DMS 273 treated with DMSO at 0.1 percent for 48 hours (cell line): ENCODE results near the gene ARHGAP26.
"Not testable (repeated sequence)": the region's sequence is repeated elsewhere in the genome, so short reads cannot be mapped to it uniquely, and the experiment has no call there.

Experiments used
- DNase-seq: peaks from one replicate; lab custom pipeline; 2025; lab: John Stamatoyannopoulos, UW

The ARHGAP26 gene

GRCh38 chr5:142904416-142904815 lies 134.2 kb downstream of the ARHGAP26 start:
- DNase-seq: no peak

GRCh38 chr5:142905348-142905747 lies 135.2 kb downstream of the ARHGAP26 start:
- no peak for DNase-seq

DNA sequence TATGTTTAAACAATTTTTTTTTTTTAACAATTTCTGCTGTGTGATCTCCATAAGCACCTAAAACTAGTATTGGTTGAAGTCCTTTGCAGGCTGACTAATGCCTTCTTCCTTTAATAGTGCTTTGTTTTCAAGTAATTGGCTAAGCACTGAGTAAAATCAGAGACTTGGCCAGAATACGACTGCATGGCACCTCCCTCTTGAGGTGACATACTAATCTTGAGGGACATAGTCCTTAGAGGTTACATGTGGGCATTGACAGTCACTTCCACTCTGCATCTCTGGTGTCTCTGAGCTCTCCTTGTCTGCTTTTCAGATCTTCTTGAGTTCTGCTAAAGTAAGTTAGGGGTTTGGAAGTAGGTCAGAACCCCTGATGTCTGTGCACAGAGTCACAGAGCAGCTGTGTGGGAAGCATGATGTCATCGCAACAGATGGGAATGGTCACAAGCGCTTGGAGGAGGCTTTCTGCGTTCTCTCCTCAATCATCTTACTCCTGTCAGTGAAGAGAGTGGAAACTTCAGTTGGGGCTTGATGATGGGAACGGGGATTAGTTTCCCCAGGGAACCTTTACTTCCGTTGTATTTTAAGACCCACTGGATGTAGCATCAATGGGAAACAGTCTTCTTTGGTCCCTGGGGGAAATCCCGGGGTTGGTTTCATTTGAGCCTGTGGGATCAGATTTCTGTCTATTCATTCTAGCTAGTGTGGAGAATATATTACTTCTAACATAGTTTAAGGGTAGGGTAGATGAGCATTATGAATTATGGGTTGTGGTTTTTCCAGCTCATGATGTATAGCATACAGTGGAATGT lies 136.9 kb downstream of the ARHGAP26 start:
- DNase-seq: peak; percentile 59

GRCh38 chr5:142908659-142909058 lies 138.5 kb downstream of the ARHGAP26 start:
- DNase-seq: no peak

- DNase-seq: no peak
These were observed 140.0 kb downstream of the ARHGAP26 start for GRCh38 chr5:142910128-142910527.

- DNase-seq: no peak
These were observed 141.0 kb downstream of the ARHGAP26 start for GRCh38 chr5:142911170-142911569.

DNA sequence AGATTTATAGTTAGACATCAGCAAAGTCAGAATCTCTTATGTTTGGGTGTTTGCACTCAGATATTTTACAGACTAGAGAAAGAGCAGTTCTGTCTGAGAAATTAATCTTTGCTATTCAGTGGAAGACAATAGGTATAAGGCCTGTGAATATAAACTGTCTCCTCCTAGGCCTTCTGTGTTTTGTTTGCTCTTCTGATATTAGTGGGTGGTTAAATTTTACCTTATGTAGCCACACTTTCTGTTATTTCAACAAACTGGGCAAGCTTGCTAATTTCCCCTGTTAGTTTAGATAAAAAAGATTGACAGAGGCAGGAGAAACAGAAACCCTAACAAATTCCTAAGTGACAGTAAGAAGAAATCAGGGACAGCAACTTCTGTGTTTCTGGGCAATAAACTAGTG lies 141.6 kb downstream of the ARHGAP26 start:
- DNase-seq: no peak

- DNase-seq: no peak
These were observed 143.7 kb downstream of the ARHGAP26 start for GRCh38 chr5:142913728-142914338.

- no peak for DNase-seq
These were observed 144.9 kb downstream of the ARHGAP26 start for GRCh38 chr5:142915038-142915437.

DNA sequence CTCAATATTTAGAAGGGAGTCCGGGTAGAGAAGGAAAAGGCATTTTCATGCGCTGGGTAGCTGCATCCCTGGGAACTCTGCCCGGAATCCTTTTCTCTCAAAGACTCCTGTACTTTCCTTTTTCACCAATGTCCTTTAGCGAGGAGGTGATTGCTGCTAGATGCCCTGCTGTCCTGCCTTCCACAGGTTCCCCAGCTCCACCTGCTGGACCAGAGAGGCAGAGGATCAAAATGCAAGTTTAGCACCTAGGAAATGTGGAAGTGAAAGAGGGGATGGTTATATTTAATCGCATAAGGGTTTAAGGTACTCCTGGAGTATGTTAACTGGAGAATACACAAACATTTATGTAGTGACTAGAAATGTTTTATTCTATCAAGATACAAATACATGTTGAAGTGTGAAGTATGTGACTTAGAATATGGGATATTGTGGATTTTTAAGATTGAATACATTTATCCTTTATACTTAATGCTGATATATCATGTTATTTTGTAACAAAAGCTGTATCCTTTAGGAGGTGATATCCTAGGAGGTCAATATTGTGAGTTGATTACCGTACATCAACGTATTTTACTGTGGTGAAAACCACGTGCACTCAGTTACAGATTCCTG lies 145.7 kb downstream of the ARHGAP26 start:
- no peak for DNase-seq

GRCh38 chr5:142918959-142919635 lies 148.9 kb downstream of the ARHGAP26 start:
- DNase-seq: no peak

DNA sequence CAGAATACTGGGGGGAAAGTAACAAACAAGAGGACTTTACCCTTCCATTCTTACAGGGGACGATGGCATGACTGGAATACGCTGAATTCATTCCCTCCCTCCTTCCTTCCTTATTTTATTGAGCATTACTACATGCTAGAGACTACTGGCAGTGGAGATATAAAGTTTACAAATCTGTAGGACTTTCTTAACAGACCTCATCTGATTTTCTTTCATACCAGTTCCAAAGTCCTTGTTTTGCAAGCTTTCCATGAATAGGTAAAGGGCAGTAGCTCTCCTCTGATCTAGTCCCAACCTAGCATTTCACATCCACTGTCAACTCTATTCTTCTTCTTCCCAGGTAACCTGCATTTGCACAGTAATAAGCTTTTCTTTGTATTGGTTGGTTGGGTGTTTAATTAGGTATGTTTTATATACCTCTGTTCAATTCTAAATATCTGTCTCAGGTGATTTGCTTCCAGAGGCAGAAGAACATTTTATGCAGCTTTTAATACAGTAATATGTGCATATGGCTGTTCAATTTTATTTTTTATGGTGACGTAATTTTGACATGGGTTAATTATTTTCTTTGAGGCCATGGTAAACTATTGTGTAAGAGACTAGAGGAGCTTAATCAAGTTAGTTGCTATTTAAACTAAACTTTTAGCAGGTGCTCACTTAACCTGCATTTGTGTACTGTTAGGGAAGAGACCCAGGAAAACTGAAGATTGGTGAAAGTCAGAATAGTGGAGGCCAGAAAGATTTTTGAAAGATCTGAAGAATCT lies 150.9 kb downstream of the ARHGAP26 start:
- DNase-seq: no peak

DNA sequence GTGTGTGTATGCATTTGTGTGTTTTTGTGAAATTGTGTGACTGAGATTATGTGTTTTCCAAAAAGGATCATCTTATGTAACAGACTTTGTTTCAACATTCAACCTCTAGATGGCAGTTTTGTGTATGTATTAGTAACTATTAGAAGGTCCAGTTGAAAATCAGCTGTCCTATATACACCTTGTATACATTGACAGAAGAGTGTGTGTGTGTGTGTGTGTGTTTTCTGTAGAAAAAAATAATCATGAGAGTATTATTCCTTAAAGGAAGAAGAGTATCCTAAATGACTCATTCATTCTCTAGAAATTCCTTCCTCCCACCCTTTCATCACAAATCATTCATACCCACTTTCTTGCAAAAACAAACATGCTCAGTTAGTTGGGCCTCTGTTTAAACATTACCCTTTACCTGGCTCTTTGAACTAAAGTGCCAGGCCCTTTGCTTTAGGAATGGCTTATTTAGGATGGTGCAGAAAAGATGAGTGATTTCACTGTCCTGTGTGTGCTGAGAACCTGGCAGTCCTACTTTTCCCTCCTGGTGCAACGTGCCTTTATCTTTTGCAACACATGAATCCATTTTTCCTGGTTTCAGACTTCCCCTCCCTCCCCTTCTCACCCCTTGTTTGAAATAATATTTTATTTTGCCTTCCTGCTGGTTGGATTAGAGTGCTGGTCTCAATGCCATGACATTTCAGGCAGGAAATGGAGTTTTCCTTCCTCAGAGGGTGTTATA lies 152.2 kb downstream of the ARHGAP26 start:
- peak; percentile 34 for DNase-seq

DNA sequence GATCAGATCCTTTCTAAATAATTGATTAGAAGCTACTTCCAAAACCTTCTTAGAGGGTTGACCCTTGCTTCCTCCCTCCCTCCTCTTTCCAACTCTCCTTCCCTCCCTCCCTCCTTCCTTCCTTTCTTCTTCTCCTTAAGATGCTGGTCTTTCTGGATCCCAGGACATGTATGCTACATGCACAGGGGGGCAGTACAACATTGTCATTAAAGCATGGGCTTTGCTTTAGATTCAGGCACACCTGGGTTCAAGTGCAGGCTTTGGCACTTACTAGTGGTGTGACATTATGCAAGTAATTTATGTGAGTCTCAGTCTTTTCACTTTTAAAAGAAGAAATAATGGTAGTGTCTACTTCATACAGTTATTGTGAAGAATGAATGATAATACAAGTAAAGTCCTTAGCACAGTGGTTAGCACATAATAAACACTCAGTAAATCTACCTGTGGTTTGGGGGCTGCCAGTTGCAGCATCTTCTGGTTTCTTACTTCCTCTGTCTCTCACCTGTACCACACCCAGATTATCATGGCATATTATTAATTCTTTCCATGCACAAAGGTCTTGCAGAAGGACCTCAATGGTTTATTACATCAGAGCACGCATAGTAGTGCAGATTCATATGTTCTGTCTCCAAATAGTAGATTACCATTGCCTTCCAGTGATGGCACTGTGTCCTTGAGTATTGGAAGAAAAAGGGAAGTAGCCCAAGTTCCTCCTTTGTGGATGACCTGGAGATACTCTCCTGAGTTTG lies 154.1 kb downstream of the ARHGAP26 start:
- DNase-seq: no peak

DNA sequence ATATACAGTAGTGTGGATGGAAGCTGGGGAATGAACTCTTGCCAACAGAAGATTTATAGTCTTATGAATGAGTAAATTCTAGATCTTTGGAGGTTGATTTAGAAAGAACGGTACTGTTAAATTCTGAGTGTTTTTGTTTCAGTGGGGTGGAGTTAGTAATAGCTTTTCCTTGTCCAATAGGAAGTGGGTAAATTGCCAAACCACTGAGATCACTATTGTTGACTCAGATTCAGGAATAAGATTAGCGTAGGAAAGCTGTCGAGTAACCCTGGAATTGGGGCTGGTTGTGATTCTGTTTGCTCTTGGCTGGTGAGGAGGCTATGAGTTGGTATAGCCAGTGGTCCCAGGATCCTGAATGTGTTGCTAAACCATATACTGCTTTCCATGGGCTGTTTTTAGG lies 155.6 kb downstream of the ARHGAP26 start:
- no peak for DNase-seq

GRCh38 chr5:142926549-142926948 lies 156.4 kb downstream of the ARHGAP26 start:
- no peak for DNase-seq

DNA sequence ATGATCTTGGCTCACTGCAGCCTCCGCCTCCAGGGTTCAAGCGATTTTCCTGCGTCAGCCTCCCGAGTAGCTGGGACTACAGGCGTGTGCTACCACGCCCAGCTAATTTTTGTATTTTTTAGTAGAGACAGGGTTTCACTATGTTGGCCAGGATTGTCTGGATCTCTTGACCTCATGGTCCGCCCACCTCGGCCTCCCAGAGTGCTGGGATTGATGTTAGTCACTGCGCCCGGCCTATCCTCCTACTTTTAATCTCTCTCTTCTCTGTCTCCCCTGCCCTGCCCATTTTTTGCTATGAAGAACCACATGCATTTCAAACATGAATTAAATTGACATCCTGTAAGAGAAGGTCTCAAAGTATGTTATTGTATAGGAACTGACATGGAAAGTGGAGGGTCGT lies 158.8 kb downstream of the ARHGAP26 start:
- DNase-seq: not testable (repeated sequence)

GRCh38 chr5:142929587-142929986 lies 159.4 kb downstream of the ARHGAP26 start:
- DNase-seq: no peak

GRCh38 chr5:142930395-142931110 lies 160.4 kb downstream of the ARHGAP26 start:
- DNase-seq: no peak
